PFSK-1 (cell line): ENCODE data around the gene PRLH.

Experiments used
- FOXP2 ChIP-seq: optimal IDR thresholded peaks from 2 replicates; pipeline ENCODE3; 2011; ENCODE audit warnings: borderline replicate concordance, control low read depth, inconsistent platforms; ENCODE audit not compliant: insufficient read depth; ENCODE audit errors: extremely low read length, extremely low read depth
- POLR2AphosphoS5 ChIP-seq: IDR thresholded peaks from 2 replicates; pipeline ENCODE4 v1.6.1; 2012; ENCODE audit warnings: low read depth, mild to moderate bottlenecking, control low read depth, low read length, moderate library complexity
- SIN3A ChIP-seq: IDR thresholded peaks from 2 replicates; pipeline ENCODE4 v1.6.1; 2012; ENCODE audit warnings: mild to moderate bottlenecking, low read length, moderate library complexity, borderline replicate concordance; ENCODE audit not compliant: insufficient read depth
- TAF1 ChIP-seq: IDR thresholded peaks from 2 replicates; pipeline ENCODE4 v1.6.1; 2012; ENCODE audit warnings: low read length, control low read depth, borderline replicate concordance; ENCODE audit not compliant: insufficient read depth
- TF ChIP-seq, protein P1 (sequence below), 2 experiments: IDR thresholded peaks; 2 replicates each; pipeline versions ENCODE4 v1.6.1 to v1.8.0; 2011 to 2012; ENCODE audit warnings: low read depth in 2 of 2, low read length in 2 of 2, control low read depth in 1 of 2, inconsistent platforms in 1 of 2, mild to moderate bottlenecking in 1 of 2, moderate library complexity in 1 of 2; ENCODE audit not compliant: insufficient read depth in 1 of 2

PRLH gene

DNA sequence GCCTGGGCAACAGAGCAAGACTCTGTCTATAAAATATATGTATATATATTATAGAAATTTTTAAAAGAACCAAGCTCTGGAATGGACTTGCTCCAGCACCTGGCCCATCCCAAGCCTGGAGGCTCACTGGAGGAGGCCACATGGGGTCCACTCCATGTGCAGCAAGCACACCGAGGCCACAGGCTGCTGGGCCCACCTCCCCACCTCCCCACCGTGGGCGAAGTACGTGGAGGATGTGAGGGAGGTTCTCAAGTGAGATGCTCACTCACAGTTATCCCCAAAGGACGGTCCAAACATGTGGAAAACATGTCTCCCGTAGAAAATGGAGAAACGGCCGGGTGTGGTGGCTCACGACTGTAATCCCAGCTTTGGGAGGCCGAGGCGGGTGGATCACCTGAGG lies 38.0 kb downstream of the PRLH start:
- TF ChIP-seq FOXP2: no peak
- TF ChIP-seq, protein P1, sequence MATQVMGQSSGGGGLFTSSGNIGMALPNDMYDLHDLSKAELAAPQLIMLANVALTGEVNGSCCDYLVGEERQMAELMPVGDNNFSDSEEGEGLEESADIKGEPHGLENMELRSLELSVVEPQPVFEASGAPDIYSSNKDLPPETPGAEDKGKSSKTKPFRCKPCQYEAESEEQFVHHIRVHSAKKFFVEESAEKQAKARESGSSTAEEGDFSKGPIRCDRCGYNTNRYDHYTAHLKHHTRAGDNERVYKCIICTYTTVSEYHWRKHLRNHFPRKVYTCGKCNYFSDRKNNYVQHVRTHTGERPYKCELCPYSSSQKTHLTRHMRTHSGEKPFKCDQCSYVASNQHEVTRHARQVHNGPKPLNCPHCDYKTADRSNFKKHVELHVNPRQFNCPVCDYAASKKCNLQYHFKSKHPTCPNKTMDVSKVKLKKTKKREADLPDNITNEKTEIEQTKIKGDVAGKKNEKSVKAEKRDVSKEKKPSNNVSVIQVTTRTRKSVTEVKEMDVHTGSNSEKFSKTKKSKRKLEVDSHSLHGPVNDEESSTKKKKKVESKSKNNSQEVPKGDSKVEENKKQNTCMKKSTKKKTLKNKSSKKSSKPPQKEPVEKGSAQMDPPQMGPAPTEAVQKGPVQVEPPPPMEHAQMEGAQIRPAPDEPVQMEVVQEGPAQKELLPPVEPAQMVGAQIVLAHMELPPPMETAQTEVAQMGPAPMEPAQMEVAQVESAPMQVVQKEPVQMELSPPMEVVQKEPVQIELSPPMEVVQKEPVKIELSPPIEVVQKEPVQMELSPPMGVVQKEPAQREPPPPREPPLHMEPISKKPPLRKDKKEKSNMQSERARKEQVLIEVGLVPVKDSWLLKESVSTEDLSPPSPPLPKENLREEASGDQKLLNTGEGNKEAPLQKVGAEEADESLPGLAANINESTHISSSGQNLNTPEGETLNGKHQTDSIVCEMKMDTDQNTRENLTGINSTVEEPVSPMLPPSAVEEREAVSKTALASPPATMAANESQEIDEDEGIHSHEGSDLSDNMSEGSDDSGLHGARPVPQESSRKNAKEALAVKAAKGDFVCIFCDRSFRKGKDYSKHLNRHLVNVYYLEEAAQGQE (IDR thresholded peaks at IDR 0.05; ENCODE audit: insufficient read depth in 1 of 2, low read depth in 2 of 2, low read length in 2 of 2): no peak
- TF ChIP-seq SIN3A: no peak
- no peak for TF ChIP-seq TAF1
- TF ChIP-seq POLR2AphosphoS5: no peak

- no peak for TF ChIP-seq TAF1
Measured at GRCh38 chr2:237604960-237605359, 38.6 kb downstream of the PRLH start.

- TF ChIP-seq POLR2AphosphoS5 (no peak), TAF1 (no peak), SIN3A (no peak), FOXP2 (no peak)
- TF ChIP-seq, protein P1 (IDR thresholded peaks at IDR 0.05; ENCODE audit: insufficient read depth in 1 of 2, low read depth in 2 of 2, low read length in 2 of 2): no peak
Measured at GRCh38 chr2:237612527-237613357, 46.4 kb downstream of the PRLH start.

GRCh38 chr2:237613679-237614078 lies 47.3 kb downstream of the PRLH start:
- TF ChIP-seq, protein P1 (IDR thresholded peaks at IDR 0.05; ENCODE audit: insufficient read depth in 1 of 2, low read depth in 2 of 2, low read length in 2 of 2): no peak
- TF ChIP-seq POLR2AphosphoS5: no peak
- no peak for TF ChIP-seq SIN3A
- no peak for TF ChIP-seq FOXP2
- no peak for TF ChIP-seq TAF1

- TF ChIP-seq SIN3A (no peak), FOXP2 (no peak), POLR2AphosphoS5 (no peak), TAF1 (no peak)
- TF ChIP-seq, protein P1 (IDR thresholded peaks at IDR 0.05; ENCODE audit: insufficient read depth in 1 of 2, low read depth in 2 of 2, low read length in 2 of 2): no peak
Measured at GRCh38 chr2:237614151-237614720, 47.9 kb downstream of the PRLH start.
